GM19043 (cell line): Measurements from ENCODE around the gene TMPRSS9.
"Not testable (repeated sequence)": the region's sequence is repeated elsewhere in the genome, so short reads cannot be mapped to it uniquely, and the experiment has no call there.

Source experiments
- ATAC-seq: cut with Tn5 transposase; IDR thresholded peaks from one replicate; pipeline ENCODE4 v1.9.1; 2021; ENCODE audit warnings: low read depth; ENCODE audit not compliant: unreplicated experiment

The TMPRSS9 gene

DNA sequence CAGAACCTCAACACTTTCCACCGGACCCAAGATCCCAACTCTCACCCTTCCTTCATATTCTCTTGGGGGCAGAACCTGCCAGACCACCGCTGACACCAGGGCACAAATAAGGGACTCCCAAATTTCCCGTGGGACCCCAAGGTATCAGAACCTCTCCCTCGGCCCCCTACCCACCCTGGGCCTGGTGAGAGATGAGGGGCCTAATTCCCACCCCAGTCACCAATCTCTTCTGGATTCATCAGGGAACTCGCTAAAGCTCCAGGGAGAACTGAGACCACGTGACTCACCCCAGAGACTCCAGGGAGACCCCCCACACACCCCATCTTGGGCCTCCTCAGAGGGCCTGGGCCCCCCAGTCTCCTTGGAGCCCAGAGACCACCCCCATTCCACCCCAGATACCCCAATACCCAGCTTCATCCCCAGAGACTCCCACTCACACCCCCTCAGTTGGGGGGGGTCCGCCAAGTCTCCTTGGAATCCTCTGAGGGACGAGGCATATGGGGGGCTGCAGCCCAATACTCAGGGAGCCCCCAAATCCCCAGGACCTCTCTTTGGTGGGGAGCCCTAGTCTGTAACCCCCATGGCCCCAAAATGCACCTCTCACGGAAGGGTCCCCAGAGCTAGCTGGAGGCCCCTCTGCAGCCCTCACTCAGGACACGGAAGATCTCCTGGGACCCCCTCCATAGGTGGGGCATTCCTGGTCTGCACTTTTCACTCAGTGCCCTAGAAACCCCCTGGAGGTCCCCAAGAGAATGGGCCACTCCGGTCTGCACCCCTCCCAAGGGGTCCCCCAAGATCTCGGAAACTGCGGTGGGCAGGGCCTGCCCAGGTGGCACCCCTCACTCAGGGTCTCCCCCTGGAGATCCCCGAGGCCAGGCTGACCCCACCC lies 95.1 kb downstream of the TMPRSS9 start:
- ATAC-seq, result no peak

DNA sequence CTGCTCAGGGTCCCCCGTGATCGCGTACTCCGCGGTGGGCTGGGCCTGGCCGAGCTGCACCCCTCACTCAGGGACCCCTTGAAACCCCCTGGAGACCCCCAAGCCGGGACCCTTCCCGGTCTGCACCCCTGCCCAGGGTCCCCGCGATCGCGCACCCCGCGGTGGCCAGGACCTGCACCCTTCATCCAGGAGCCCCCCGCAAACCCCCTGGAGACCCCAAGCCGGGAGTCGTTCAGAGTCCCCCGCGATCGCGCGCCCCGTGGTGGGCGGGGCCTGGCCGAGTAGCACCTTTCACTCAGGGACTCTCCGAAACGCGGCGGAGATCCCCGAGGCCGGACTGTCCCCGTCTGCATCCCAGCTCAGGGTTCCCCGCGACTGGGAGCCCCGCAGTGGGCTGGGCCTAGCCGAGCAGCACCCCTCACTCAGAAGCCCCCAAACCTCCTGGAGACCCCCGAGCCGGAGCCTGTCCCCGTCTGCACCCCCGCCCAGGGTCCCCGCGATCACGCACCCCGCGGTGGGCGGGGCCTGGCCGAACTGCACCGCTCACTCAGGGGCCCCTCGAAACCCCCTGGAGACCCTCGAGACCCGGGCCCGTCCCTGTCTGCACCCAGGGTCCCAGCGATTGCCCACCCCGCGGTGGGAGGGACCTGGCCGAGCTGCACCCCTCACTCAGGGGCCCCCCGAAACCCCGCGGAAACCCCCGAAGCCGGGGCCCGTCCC lies 95.9 kb downstream of the TMPRSS9 start:
- ATAC-seq, result no peak

- ATAC-seq, result no peak
Measured at GRCh38 chr19:2457394-2458037, 97.5 kb downstream of the TMPRSS9 start.

GRCh38 chr19:2458054-2458453 lies 98.0 kb downstream of the TMPRSS9 start:
- no peak for ATAC-seq

DNA sequence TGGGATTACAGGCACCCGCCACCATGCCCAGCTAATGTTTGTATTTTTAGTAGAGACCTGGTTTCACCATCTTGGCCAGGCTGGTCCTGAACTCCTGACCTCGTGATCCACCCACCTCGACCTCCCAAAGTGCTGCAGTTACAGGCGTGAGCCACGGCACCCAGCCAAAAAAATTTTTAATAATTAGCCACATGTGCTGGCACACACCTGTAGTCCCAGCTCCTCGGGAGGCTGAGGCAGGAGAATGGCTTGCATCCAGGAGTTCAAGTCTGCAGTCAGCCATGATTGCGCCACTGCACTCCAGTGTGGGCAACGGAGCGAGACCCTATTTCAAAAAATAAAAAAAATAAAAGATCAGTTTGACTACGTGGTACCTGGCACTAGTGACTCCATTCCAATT lies 98.7 kb downstream of the TMPRSS9 start:
- ATAC-seq, result not testable (repeated sequence)

GRCh38 chr19:2460245-2460644 lies 100.2 kb downstream of the TMPRSS9 start:
- ATAC-seq, result no peak

GRCh38 chr19:2461751-2462634 lies 101.9 kb downstream of the TMPRSS9 start:
- ATAC-seq, result no peak

GRCh38 chr19:2462635-2463421 lies 102.8 kb downstream of the TMPRSS9 start:
- ATAC-seq, result no peak

DNA sequence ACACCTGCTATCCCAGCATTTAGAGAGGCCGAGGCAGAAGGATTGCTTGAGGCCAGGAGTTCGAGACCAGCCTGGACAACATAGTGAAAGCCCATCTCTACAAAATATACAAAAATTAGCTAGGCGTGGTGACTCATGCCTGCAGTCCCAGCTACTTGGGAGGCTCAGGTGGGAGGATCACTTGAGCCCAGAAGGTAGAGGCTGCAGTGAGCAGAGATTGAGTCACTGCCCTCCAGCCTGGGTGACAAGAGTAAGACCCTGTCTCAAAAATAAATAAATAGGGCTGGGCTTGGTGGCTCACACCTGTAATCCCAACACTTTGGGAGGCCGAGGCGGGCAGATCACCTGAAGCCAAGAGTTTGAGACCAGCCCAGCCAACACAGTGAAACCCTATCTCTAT lies 103.6 kb downstream of the TMPRSS9 start:
- not testable (repeated sequence) for ATAC-seq

- ATAC-seq, result no peak
Measured at GRCh38 chr19:2464389-2464788, 104.3 kb downstream of the TMPRSS9 start.

GRCh38 chr19:2468596-2468995 lies 108.5 kb downstream of the TMPRSS9 start:
- no peak for ATAC-seq

DNA sequence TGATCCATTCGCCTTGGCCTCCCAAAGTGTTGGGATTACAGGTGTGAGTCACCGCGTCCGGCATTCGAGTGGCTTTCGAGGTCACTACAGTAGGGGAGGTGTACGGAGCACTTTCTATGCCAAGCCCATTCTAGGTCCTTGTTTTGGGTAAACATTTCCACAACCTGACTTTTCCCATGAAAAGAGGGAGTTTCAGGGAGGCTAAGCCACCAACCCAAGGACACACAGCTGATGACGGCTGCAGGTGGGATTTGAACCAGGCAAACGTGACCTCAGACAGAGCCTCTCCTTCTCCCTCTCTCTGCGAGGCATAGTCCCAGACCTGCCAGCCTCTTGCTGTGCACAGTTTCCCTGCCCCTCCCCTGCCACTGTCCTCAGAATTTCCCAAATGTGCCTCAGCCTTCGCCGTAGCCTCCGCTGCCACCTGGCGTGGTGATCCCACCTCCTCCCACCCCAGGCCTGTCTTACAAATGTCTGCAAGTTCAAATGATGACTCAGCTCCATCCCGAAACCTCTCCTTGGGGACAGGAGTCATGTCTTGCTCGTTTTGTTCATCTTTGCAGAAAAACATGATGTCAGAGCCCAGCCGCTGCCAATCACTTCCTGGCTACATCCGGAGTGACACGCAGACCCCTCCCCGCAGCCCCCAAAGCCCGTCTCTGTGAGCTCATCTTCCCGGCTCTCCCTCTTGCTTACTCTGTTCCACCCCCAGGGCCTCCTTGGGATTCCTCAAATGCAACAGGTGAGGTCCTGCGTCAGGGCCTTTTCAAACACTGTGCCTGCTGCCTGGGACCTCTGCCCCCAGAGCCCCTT lies 109.2 kb downstream of the TMPRSS9 start:
- ATAC-seq, result no peak

GRCh38 chr19:2469915-2470200 lies 109.8 kb downstream of the TMPRSS9 start:
- ATAC-seq, result not testable (repeated sequence)

DNA sequence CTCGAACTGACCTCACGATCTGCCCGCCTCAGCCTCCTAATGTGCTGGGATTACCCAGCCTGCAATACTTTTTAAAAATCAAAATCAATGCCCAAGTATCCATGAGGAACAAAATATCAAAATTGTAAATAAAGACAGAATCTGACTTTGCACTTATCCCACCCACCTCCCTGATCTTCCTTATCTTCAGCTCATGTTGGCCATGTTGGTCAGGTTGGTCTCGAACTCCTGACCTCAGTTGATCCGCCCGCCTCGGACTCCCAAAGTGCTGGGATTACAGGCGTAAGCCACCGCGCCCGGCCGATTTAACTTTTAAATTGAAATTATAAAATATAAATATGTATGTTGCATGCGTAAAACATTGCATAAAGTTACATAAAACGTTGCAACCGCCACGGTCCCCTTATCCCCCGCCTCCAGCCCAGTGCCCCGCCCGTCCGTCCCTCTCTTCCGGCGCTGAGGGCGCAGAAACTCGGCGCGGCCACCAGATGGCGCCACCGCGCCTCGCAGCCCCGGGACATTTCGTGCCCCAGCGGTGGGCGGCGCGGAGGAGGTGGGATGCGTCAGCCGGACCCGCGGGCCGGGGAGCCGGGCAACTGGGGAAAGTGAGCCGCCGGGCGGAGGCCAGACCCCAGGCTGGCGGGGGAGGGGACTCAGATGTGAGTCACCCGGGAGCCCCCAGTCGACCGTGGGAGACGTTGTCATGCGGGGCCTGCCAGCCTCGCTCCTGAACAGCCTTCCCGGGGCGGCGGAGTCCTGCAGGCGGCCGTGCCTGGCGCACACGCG lies 114.4 kb downstream of the TMPRSS9 start:
- ATAC-seq, result peak; percentile 35

- no peak for ATAC-seq
Measured at GRCh38 chr19:2475018-2475701, 115.1 kb downstream of the TMPRSS9 start.
